HG03571 (cell line): ENCODE results near the gene ZDHHC14.
"Not testable (repeated sequence)": the region's sequence is repeated elsewhere in the genome, so short reads cannot be mapped to it uniquely, and the experiment has no call there.

Experiments
- ATAC-seq: cut with Tn5 transposase; IDR thresholded peaks from one replicate; pipeline ENCODE4 v1.9.1; 2021; ENCODE audit not compliant: unreplicated experiment

Gene ZDHHC14

GRCh38 chr6:157402996-157403685, 22.2 kb downstream of the ZDHHC14 start:
- ATAC-seq, result no peak

- ATAC-seq, result no peak
Observed at GRCh38 chr6:157403686-157404051, 22.7 kb downstream of the ZDHHC14 start.

GRCh38 chr6:157405986-157406385, 25.0 kb downstream of the ZDHHC14 start:
- ATAC-seq, result no peak

- no peak for ATAC-seq
Observed at GRCh38 chr6:157406661-157407060, 25.7 kb downstream of the ZDHHC14 start.

- no peak for ATAC-seq
Observed at GRCh38 chr6:157407646-157408045, 26.7 kb downstream of the ZDHHC14 start.

GRCh38 chr6:157408427-157408826, 27.4 kb downstream of the ZDHHC14 start:
- ATAC-seq, result not testable (repeated sequence)

- ATAC-seq, result no peak
Observed at GRCh38 chr6:157410045-157410444, 29.1 kb downstream of the ZDHHC14 start.

- no peak for ATAC-seq
Observed at GRCh38 chr6:157411368-157411767, 30.4 kb downstream of the ZDHHC14 start.

- no peak for ATAC-seq
Observed at GRCh38 chr6:157412791-157413190, 31.8 kb downstream of the ZDHHC14 start.

GRCh38 chr6:157420497-157420896, 39.5 kb downstream of the ZDHHC14 start:
- no peak for ATAC-seq

- no peak for ATAC-seq
Observed at GRCh38 chr6:157424491-157425020, 43.6 kb downstream of the ZDHHC14 start.

GRCh38 chr6:157427969-157428368, 47.0 kb downstream of the ZDHHC14 start:
- ATAC-seq, result no peak

- no peak for ATAC-seq
Observed at GRCh38 chr6:157428427-157429202, 47.6 kb downstream of the ZDHHC14 start.

GRCh38 chr6:157429248-157429647, 48.3 kb downstream of the ZDHHC14 start:
- no peak for ATAC-seq

GRCh38 chr6:157430834-157431233, 49.8 kb downstream of the ZDHHC14 start:
- ATAC-seq, result no peak

GRCh38 chr6:157432231-157432891, 51.4 kb downstream of the ZDHHC14 start:
- no peak for ATAC-seq

GRCh38 chr6:157432892-157433265, 51.9 kb downstream of the ZDHHC14 start:
- no peak for ATAC-seq

- no peak for ATAC-seq
Observed at GRCh38 chr6:157433678-157434081, 52.7 kb downstream of the ZDHHC14 start.

- ATAC-seq, result no peak
Observed at GRCh38 chr6:157434349-157435033, 53.5 kb downstream of the ZDHHC14 start.

- no peak for ATAC-seq
Observed at GRCh38 chr6:157436219-157436943, 55.4 kb downstream of the ZDHHC14 start.

- ATAC-seq, result no peak
Observed at GRCh38 chr6:157436944-157437336, 56.0 kb downstream of the ZDHHC14 start.
